NCI-H460 (cell line): ENCODE measurements around the gene COL11A2. TPM values are rescaled to one million over a fixed set of nuclear protein-coding genes. Genes with fewer than 3 reads are reported as not detected.

ENCODE experiments used
- DNase-seq: peaks from one replicate; pipeline ENCODE4 v3.0.0-alpha.2; 2016; ENCODE audit warnings: low read depth; ENCODE audit errors: extremely low read depth
- total RNA-seq: library from RNA; depleted of rRNA; stranded (reverse); fragments of >200 nt; shearing (Covaris generic); gene quantifications from 2 replicates; pipeline ENCODE4 v1.2.3, GENCODE V29; 2014

Gene COL11A2
- total RNA-seq, 1 experiment from 2014 or later: 0.05 TPM

- DNase-seq: no peak
Observed at GRCh38 chr6:33206864-33207551, 14.7 kb upstream of the COL11A2 start.

GRCh38 chr6:33206027-33206863 is 14.0 kb upstream of the COL11A2 start:
- no peak for DNase-seq

- DNase-seq: no peak
Observed at GRCh38 chr6:33205191-33206026, 13.1 kb upstream of the COL11A2 start.

GRCh38 chr6:33204415-33205190 is 12.3 kb upstream of the COL11A2 start, which contains the start of gene HSD17B8:
TSS of gene HSD17B8 (plus strand) at chr6:33204655. CDS start at chr6:33204669, 14 bp downstream.
- peak; percentile 86 for DNase-seq

- DNase-seq: no peak
Observed at GRCh38 chr6:33204165-33204414, 11.8 kb upstream of the COL11A2 start.

GRCh38 chr6:33203443-33204164 is 11.3 kb upstream of the COL11A2 start:
- DNase-seq: no peak

GRCh38 chr6:33202799-33203198 is 10.5 kb upstream of the COL11A2 start:
- DNase-seq: no peak

GRCh38 chr6:33201935-33202334 is 9.7 kb upstream of the COL11A2 start:
- DNase-seq: no peak

GRCh38 chr6:33201147-33201545 is 8.9 kb upstream of the COL11A2 start:
- no peak for DNase-seq

GRCh38 chr6:33200219-33201146 is 8.2 kb upstream of the COL11A2 start, which contains the start of the genes RXRB and SLC39A7:
TSS of gene RXRB (minus strand) at chr6:33200665. CDS start at chr6:33200476, 189 bp downstream.
TSS of gene SLC39A7 (plus strand) at chr6:33200867. CDS start at chr6:33201246, 379 bp downstream.
- peak; percentile 98 for DNase-seq

GRCh38 chr6:33199687-33200218 is 7.5 kb upstream of the COL11A2 start:
- peak; percentile 73 for DNase-seq

GRCh38 chr6:33198853-33199436 is 6.7 kb upstream of the COL11A2 start:
- no peak for DNase-seq

GRCh38 chr6:33198159-33198852 is 6.0 kb upstream of the COL11A2 start:
- no peak for DNase-seq

GRCh38 chr6:33197431-33198048 is 5.3 kb upstream of the COL11A2 start:
- peak; percentile 54 for DNase-seq

GRCh38 chr6:33195304-33196165 is 3.3 kb upstream of the COL11A2 start:
- DNase-seq: no peak

- no peak for DNase-seq
Observed at GRCh38 chr6:33194431-33194979, 2.2 kb upstream of the COL11A2 start.
